ENCODE data around the gene SHROOM4. TPM values are rescaled to one million over a fixed set of nuclear protein-coding genes. Genes with fewer than 3 reads are reported as not detected.

The SHROOM4 gene
- total and polyA plus RNA-seq, 2 donors (not counting 1 experiment from before 2014, with no cell fraction given) = not detected

DNA sequence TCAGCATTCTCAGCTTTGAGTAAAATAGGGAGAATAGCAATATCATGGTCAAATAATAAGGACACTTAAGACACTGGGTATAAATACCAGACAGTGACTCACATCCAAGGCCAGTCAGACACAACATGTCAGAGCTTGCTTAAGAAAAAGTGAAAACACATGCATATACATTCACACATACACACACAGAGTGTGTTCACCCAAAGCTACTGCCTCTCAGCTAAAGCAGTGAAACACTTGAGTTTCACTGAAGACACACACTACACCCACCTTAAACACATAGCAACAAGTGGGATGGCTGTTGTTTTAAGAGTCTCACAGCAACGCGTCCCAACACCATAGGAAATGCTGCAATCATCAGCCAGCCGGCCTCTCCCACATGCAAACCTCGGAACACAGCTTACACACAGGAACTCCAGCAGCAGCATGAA, 14.4 kb downstream of the SHROOM4 start:
- ChIA-PET POLR2A (no interaction called here), CTCF (no interaction called here)
- H3K9me3 ChIP-seq (ENCODE audit: control extremely low read depth in 1 of 3, control insufficient read depth in 2 of 3, insufficient read depth in 1 of 3, low read length in 2 of 3) = no peaks in the 10 kb centered on the region
- no peak for TF ChIP-seq EZH2 (IDR thresholded peaks at IDR 0.05; ENCODE audit: borderline replicate concordance, insufficient read depth, low read depth, low read length, poor library complexity, severe bottlenecking)
- TF ChIP-seq, protein P1, sequence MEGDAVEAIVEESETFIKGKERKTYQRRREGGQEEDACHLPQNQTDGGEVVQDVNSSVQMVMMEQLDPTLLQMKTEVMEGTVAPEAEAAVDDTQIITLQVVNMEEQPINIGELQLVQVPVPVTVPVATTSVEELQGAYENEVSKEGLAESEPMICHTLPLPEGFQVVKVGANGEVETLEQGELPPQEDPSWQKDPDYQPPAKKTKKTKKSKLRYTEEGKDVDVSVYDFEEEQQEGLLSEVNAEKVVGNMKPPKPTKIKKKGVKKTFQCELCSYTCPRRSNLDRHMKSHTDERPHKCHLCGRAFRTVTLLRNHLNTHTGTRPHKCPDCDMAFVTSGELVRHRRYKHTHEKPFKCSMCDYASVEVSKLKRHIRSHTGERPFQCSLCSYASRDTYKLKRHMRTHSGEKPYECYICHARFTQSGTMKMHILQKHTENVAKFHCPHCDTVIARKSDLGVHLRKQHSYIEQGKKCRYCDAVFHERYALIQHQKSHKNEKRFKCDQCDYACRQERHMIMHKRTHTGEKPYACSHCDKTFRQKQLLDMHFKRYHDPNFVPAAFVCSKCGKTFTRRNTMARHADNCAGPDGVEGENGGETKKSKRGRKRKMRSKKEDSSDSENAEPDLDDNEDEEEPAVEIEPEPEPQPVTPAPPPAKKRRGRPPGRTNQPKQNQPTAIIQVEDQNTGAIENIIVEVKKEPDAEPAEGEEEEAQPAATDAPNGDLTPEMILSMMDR (IDR thresholded peaks at IDR 0.05) = no peak
- intact Hi-C loops (cut with micrococcal nuclease) = no loop called here
- DNase-seq (no peak), ATAC-seq (ENCODE audit: low read depth) (no peak)
- no peaks in the 10 kb centered on the region for H3K36me3 ChIP-seq (replicated peaks in 1 of 2; ENCODE audit: control extremely low read depth in 1 of 2, control insufficient read depth in 1 of 2, extremely low read depth in 1 of 2, insufficient read depth in 2 of 2, low read length in 1 of 2)
- H3K27me3 ChIP-seq (replicated peaks in 1 of 4; ENCODE audit: control extremely low read depth in 1 of 4, control insufficient read depth in 3 of 4, insufficient read depth in 4 of 4, low read length in 3 of 4) = no peaks in the 10 kb centered on the region
- no peaks in the 10 kb centered on the region for H4K20me1 ChIP-seq (ENCODE audit: control insufficient read depth, insufficient read depth, low read length, poor library complexity, severe bottlenecking)
- Mint-ChIP-seq H3K27me3 (no peaks in the 10 kb centered on the region), H3K27ac (no peak overlapping the region), H3K9me3 (ENCODE audit: insufficient read depth) (no peaks in the 10 kb centered on the region), H3K4me3 (no peak overlapping the region), H3K4me1 (no peaks in the 10 kb centered on the region)
- no peak overlapping the region for H3K4me2 ChIP-seq (replicated peaks; ENCODE audit: low read depth, low read length, poor library complexity, severe bottlenecking)
- H3K4me3 ChIP-seq (ENCODE audit: control extremely low read depth in 1 of 5, extremely low read depth in 1 of 5, insufficient read depth in 1 of 5, low read depth in 2 of 5, low read length in 4 of 5) = no peak overlapping the region
- H3K79me2 ChIP-seq (ENCODE audit: control insufficient read depth, insufficient read depth, low read length) = no peaks in the 10 kb centered on the region
- H3K9ac ChIP-seq (ENCODE audit: low read length) = no peak overlapping the region
- 61% methylated on average over 4 of the region's 4 CpGs for WGBS (ENCODE audit: insufficient coverage)
- H3K4me1 ChIP-seq (ENCODE audit: control insufficient read depth in 2 of 2, insufficient read depth in 2 of 2, low read length in 2 of 2) = no peaks in the 10 kb centered on the region
- H3K27ac ChIP-seq (ENCODE audit: low read length in 2 of 2) = no peak overlapping the region
- H2AFZ ChIP-seq (ENCODE audit: insufficient read depth, low read depth, low read length, poor library complexity, severe bottlenecking) = no peak overlapping the region

DNA sequence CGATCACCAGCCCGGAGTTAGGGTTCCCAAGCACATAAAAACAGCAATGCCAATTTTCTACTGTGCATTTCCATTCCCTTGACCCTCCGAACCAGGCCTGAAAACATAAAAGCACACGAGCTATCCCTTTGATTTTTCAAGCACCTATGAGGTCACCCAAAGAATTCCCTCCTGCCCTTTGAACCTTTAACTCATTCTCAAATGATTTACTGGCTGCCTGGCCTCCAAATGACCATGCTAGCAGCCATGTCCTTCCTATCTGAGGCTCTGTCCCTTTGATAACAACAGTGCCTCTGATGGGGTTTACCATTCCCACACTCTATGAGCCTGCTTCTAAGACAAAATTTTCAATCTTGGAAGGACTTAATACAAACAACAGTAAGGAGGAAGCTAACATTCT, 15.2 kb downstream of the SHROOM4 start:
- H3K79me2 ChIP-seq (ENCODE audit: control insufficient read depth, insufficient read depth, low read length) = no peaks in the 10 kb centered on the region
- H3K27ac Mint-ChIP-seq = no peak overlapping the region
- DNase-seq = no peak
- H3K4me3 ChIP-seq (ENCODE audit: control extremely low read depth in 1 of 5, extremely low read depth in 1 of 5, insufficient read depth in 1 of 5, low read depth in 2 of 5, low read length in 4 of 5) = no peak overlapping the region
- H2AFZ ChIP-seq (ENCODE audit: insufficient read depth, low read depth, low read length, poor library complexity, severe bottlenecking) = no peak overlapping the region
- no peaks in the 10 kb centered on the region for H3K9me3 ChIP-seq (ENCODE audit: control extremely low read depth in 1 of 3, control insufficient read depth in 2 of 3, insufficient read depth in 1 of 3, low read length in 2 of 3)
- ChIA-PET CTCF (no interaction called here), POLR2A (no interaction called here)
- ATAC-seq (ENCODE audit: low read depth) = no peak
- H3K4me3 Mint-ChIP-seq = no peak overlapping the region
- no peaks in the 10 kb centered on the region for H3K27me3 ChIP-seq (replicated peaks in 1 of 4; ENCODE audit: control extremely low read depth in 1 of 4, control insufficient read depth in 3 of 4, insufficient read depth in 4 of 4, low read length in 3 of 4)
- no peaks in the 10 kb centered on the region for H3K4me1 Mint-ChIP-seq
- H3K36me3 ChIP-seq (replicated peaks in 1 of 2; ENCODE audit: control extremely low read depth in 1 of 2, control insufficient read depth in 1 of 2, extremely low read depth in 1 of 2, insufficient read depth in 2 of 2, low read length in 1 of 2) = no peaks in the 10 kb centered on the region
- no peaks in the 10 kb centered on the region for H3K4me1 ChIP-seq (ENCODE audit: control insufficient read depth in 2 of 2, insufficient read depth in 2 of 2, low read length in 2 of 2)
- TF ChIP-seq, protein P1 (IDR thresholded peaks at IDR 0.05) = no peak
- no peak for TF ChIP-seq EZH2 (IDR thresholded peaks at IDR 0.05; ENCODE audit: borderline replicate concordance, insufficient read depth, low read depth, low read length, poor library complexity, severe bottlenecking)
- no peaks in the 10 kb centered on the region for H4K20me1 ChIP-seq (ENCODE audit: control insufficient read depth, insufficient read depth, low read length, poor library complexity, severe bottlenecking)
- no peak overlapping the region for H3K27ac ChIP-seq (ENCODE audit: low read length in 2 of 2)
- no peaks in the 10 kb centered on the region for H3K27me3 Mint-ChIP-seq
- intact Hi-C loops (cut with micrococcal nuclease) = no loop called here
- no peaks in the 10 kb centered on the region for H3K9me3 Mint-ChIP-seq (ENCODE audit: insufficient read depth)
- H3K9ac ChIP-seq (ENCODE audit: low read length) = no peak overlapping the region
- 50% methylated on average over 2 of the region's 4 CpGs for WGBS (ENCODE audit: insufficient coverage)
- no peak overlapping the region for H3K4me2 ChIP-seq (replicated peaks; ENCODE audit: low read depth, low read length, poor library complexity, severe bottlenecking)
